Transverse colon (tissue), 4 donors: ENCODE results near the gene RNASE11. TPM values are rescaled to one million over a fixed set of nuclear protein-coding genes. Genes with fewer than 3 reads are reported as not detected.
"Not testable (repeated sequence)": the region's sequence is repeated elsewhere in the genome, so short reads cannot be mapped to it uniquely, and the experiment has no call there.

Experiments used
- DNase-seq: peaks from one replicate; pipeline ENCODE4 v3.0.0-alpha.2; 2019
- H3K27ac ChIP-seq, 4 donors: fragments of 200-600 bp; sonication (generic); 2 replicates each; pipeline ENCODE4 v1.5.1; 2016 to 2018; ENCODE audit warnings: inconsistent platforms in 4 of 4
- H3K27me3 ChIP-seq: fragments of 200-600 bp; sonication (generic); 2 replicates; pipeline ENCODE4 v1.5.1; 2017; ENCODE audit warnings: inconsistent platforms
- H3K36me3 ChIP-seq, 4 donors: fragments of 200-600 bp; sonication (generic); 2 replicates each; pipeline ENCODE4 v1.5.1; 2017 to 2019; ENCODE audit warnings: inconsistent platforms in 4 of 4
- H3K4me1 ChIP-seq, 4 donors: fragments of 200-600 bp; sonication (generic); 2 replicates each; pipeline ENCODE4 v1.5.1; 2017 to 2020; ENCODE audit warnings: inconsistent platforms in 4 of 4
- H3K4me3 ChIP-seq, 4 donors: fragments of 200-600 bp; sonication (generic); 1 replicate in 1 of 4; 2 replicates in 3 of 4; pipeline versions ENCODE4 v1.5.1 to v1.6.1; 2017 to 2019; ENCODE audit warnings: inconsistent platforms in 4 of 4
- H3K9me3 ChIP-seq, 2 donors: fragments of 200-600 bp; sonication (generic); 2 replicates each; pipeline ENCODE4 v1.5.1; 2017 to 2019; ENCODE audit warnings: inconsistent platforms in 2 of 2
- CTCF ChIP-seq, 5 experiments: fragments of 200-600 bp in 3 of 5; fragments of 450-650 bp in 2 of 5; sonication (generic) in 3 of 5; IDR thresholded peaks; 1 replicate in 2 of 5; 2 replicates in 3 of 5; pipeline ENCODE4 v1.5.1; 2016 to 2017; ENCODE audit warnings: antibody characterized with exemption in 5 of 5, inconsistent platforms in 3 of 5, mild to moderate bottlenecking in 2 of 5, moderate library complexity in 1 of 5
- EP300 ChIP-seq: sonication (generic); formaldehyde crosslinking; IDR thresholded peaks from one replicate; pipeline ENCODE4 v1.6.1; 2017; ENCODE audit warnings: antibody characterized with exemption, low read depth
- POLR2A ChIP-seq: fragments of 450-650 bp; IDR thresholded peaks from one replicate; pipeline ENCODE4 v1.6.1; 2016; ENCODE audit warnings: antibody characterized with exemption, mild to moderate bottlenecking, moderate library complexity
- POLR2AphosphoS5 ChIP-seq, 3 donors: sonication (generic); formaldehyde crosslinking; IDR thresholded peaks; one replicate each; pipeline ENCODE4 v1.6.1; 2016; ENCODE audit warnings: antibody characterized with exemption in 3 of 3
- WGBS, 2 donors: methylation state at CpG; one replicate each; pipeline ENCODE4 v1.1.5; 2018; ENCODE audit warnings: low coverage in 1 of 2; 5-methylcytosine and 5-hydroxymethylcytosine counted together
- in situ Hi-C, 4 donors: fragments of 200-750 bp; cut with MboI; loops; one replicate each; pipeline versions ENCODE4 v1.15.0 to v1.15.1; 2017; ENCODE audit warnings: low sequenced_read_pairs in 3 of 4, low pct_ligation_motif_present in 1 of 4, low pct_unique_long_range_greater_than_20kb in 1 of 4
- intact Hi-C: fragments of 100-400 bp; cut with DNase I; formaldehyde crosslinking; loops from one replicate; pipeline ENCODE4 v1.15.1; 2023; ENCODE audit warnings: low total_unique reads
- total RNA-seq, 4 donors: library from RNA; depleted of rRNA; stranded (reverse); fragments of >200 nt; gene quantifications; one replicate each; pipeline ENCODE4 v1.1.0, GENCODE V29; 2016

RNASE11 gene
- total RNA-seq, 4 donors from 2014 or later: not detected

DNA sequence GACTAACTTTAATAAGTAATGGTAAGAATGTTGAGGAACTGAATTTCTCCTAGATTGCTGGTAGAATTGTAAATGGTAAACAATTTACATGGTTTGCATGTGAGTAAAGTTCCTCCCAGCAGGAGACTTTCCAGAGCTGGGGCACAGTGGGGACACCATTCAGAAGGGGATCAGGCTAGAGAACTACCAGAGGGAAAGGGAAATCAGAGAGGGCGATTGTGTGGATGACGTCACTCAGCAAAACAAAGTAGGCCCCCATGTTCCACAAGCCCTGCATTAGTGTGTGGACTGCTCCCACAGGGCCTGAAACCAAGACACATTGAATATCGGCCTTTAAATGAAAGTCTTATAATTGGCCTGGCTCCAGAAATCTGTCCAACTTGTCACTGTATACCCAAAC is 9.5 kb downstream of the RNASE11 start:
- no peaks in the 10 kb centered on the region for H3K9me3 ChIP-seq
- no peaks in the 10 kb centered on the region for H3K36me3 ChIP-seq
- WGBS, 2 donors: 82 to 83% methylated on average over 3 of the region's 3 CpGs
- DNase-seq: no peak
- TF ChIP-seq EP300 (no peak), POLR2A (no peak), POLR2AphosphoS5 (IDR thresholded peaks at IDR 0.05) (no peak), CTCF (IDR thresholded peaks at IDR 0.05) (no peak)
- H3K4me1 ChIP-seq: no peaks in the 10 kb centered on the region
- H3K27ac ChIP-seq: no peak overlapping the region
- no peak overlapping the region for H3K4me3 ChIP-seq
- in situ Hi-C loops: no loop called here
- intact Hi-C loops: no loop called here
- no peaks in the 10 kb centered on the region for H3K27me3 ChIP-seq

DNA sequence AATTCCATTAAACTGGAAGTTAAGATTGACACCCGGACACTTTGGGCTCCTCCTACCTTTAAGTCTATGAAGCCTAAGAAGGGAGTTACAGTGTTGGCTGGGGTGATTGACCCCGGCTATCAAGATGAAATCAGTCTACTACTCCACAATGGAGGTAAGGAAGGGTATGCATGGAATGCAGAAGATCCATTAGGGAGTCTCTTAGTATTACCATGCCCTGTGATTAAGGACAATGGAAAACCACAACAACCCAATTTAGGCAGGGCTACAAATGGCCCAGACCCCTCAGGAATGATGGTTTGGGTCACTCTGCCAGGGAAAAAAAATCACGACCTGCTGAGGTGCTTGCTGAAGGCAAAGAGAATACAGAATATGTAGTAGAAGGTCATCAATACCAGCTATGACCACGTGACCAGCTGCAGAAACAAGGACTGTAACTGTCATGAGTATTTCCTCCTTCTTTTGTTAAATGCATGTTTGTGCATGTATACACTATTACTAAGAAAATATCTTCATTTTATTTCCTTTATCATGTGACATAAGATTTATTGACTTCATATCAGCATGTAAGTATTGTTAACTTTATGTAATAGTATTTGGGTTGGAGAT is 15.3 kb downstream of the RNASE11 start:
- H3K9me3 ChIP-seq, in situ Hi-C loops, H3K27ac ChIP-seq, H3K4me1 ChIP-seq, H3K4me3 ChIP-seq, DNase-seq, H3K27me3 ChIP-seq, H3K36me3 ChIP-seq, intact Hi-C loops: not testable (repeated sequence)
- WGBS, 2 donors: 31 to 58% methylated on average over 2 to 4 of the region's 4 CpGs

DNA sequence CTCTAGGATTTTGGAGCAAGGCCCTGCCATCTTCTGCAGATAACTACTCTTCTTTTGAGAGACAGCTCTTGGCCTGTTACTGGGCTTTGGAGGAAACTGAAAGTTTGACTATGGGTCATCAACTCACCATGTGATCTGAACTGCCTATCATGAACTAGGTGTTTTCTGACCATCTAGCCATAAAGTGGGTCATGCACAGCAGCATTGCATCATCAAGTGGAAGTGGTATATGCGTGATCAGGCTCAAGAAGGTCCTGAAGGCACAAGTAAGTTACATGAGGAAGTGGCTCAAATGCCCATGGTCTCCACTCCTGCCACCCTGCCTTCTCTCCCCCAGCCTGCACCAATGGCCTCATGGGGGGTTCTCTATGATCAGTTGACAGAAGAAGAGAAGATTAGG is 17.1 kb downstream of the RNASE11 start:
- in situ Hi-C loops, H3K4me3 ChIP-seq, H3K27ac ChIP-seq, H3K9me3 ChIP-seq, intact Hi-C loops, H3K36me3 ChIP-seq, H3K27me3 ChIP-seq, H3K4me1 ChIP-seq, DNase-seq: not testable (repeated sequence)
- WGBS, 2 donors: 89% methylated on average over 1 of the region's 1 CpG; no CpG with 5 or more reads in 1 of the 2 donors

GRCh38 chr14:20569865-20570264 is 17.9 kb downstream of the RNASE11 start:
- H3K27me3 ChIP-seq, H3K36me3 ChIP-seq, H3K9me3 ChIP-seq, H3K4me1 ChIP-seq, H3K27ac ChIP-seq, H3K4me3 ChIP-seq, DNase-seq, in situ Hi-C loops, intact Hi-C loops: not testable (repeated sequence)
- 80 to 88% methylated on average over 1 to 2 of the region's 2 CpGs for WGBS, 2 donors

DNA sequence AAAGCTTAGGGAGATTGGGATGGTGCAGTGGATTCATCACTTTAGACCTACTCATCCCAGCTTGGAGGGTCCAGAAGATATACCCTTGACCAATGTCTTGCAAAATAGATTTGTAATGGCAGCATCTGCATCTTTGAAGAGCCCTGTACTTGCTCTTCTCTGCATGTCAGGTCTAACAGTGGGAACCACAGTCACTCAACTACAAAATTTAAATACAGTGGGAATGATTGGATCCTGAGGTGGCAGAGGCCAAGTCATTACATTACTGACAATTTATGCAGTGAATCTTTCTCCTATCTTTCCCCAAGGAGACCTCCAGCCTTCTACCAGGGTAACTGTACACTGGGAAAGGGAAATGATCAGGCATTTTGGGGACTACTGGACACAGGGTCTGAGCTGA is 18.7 kb downstream of the RNASE11 start:
- no peak overlapping the region for H3K27ac ChIP-seq
- H3K27me3 ChIP-seq: no peaks in the 10 kb centered on the region
- H3K4me3 ChIP-seq: no peak overlapping the region
- H3K4me1 ChIP-seq: no peaks in the 10 kb centered on the region
- no peaks in the 10 kb centered on the region for H3K36me3 ChIP-seq
- DNase-seq: no peak
- in situ Hi-C loops: no loop called here
- intact Hi-C loops: no loop called here
- peaks cover 9% of the 10 kb centered on the region in 2 donors for H3K9me3 ChIP-seq
- TF ChIP-seq POLR2A: no peak
- no peak for TF ChIP-seq POLR2AphosphoS5 (IDR thresholded peaks at IDR 0.05)
- no peak for TF ChIP-seq CTCF (IDR thresholded peaks at IDR 0.05)
- TF ChIP-seq EP300: no peak

DNA sequence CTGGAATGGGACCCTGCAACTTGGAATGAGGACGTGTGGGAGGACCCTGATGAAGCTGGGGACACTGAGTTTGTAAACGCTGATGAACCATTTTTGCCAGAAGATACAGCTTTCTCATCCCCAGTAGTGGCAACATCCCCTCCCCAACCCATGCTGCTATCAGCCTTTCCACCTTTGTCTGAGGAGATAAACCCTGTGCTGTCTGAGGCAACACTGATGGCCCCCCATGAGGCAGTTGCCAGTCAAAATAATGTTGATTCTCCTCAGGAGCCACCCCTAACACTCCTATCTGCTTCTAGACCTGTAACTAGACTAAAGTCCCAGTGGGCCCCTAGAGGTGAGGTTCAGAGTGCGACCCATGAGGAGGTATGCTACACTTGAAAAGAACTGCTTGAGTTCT is 19.4 kb downstream of the RNASE11 start:
- no peak for TF ChIP-seq POLR2A
- TF ChIP-seq POLR2AphosphoS5 (IDR thresholded peaks at IDR 0.05): no peak
- no peak for TF ChIP-seq CTCF (IDR thresholded peaks at IDR 0.05)
- no peak overlapping the region for H3K27ac ChIP-seq
- no peaks in the 10 kb centered on the region for H3K27me3 ChIP-seq
- intact Hi-C loops: no loop called here
- in situ Hi-C loops: no loop called here
- H3K4me1 ChIP-seq: no peaks in the 10 kb centered on the region
- no peak overlapping the region for H3K4me3 ChIP-seq
- H3K9me3 ChIP-seq: peaks cover 9% of the 10 kb centered on the region in 2 donors
- no peak for DNase-seq
- no peaks in the 10 kb centered on the region for H3K36me3 ChIP-seq
- WGBS, 2 donors: 71 to 77% methylated on average over 2 to 3 of the region's 3 CpGs

- H3K27me3 ChIP-seq, DNase-seq, H3K4me1 ChIP-seq, H3K27ac ChIP-seq, H3K4me3 ChIP-seq, H3K9me3 ChIP-seq, in situ Hi-C loops, intact Hi-C loops, H3K36me3 ChIP-seq: not testable (repeated sequence)
- WGBS, 2 donors: 72 to 100% methylated on average over 1 of the region's 1 CpG
These were observed 20.6 kb downstream of the RNASE11 start for GRCh38 chr14:20567199-20567598.
